ENCODE data around the gene RC3H2. TPM values are rescaled to one million over a fixed set of nuclear protein-coding genes. Genes with fewer than 3 reads are reported as not detected.

RC3H2 gene
- total and polyA plus RNA-seq, 2 donors (not counting 3 experiments of a cell fraction or from before 2014, with no cell fraction given): 25.3 to 63.0 TPM

DNA sequence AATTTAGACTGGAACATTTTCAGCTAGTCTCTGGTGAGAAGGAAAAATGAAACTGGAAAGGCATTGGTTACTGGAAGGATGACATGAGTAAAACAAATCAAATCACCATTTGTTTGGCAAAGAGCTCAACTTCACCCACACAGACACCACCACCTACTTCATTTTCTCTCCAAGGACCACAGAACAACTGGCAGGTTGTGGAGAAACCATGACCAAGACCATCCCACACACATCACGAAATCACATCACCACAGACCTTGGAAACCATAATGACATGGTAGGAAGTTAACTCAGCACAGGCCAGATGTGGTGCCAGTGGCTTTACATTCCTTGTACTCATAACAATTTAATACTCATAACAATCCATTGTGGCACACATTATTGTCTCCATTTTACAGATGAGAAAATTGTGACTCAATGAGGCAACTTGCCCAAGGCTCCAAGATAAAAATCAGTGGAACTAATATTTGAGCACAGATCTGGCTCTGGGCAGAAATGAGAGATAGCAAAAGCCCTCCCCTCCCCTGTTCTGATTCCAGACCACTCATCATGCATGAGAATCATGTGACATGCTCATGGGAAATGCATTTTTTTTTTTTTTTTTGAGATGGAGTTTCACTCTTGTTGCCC, 97.8 kb downstream of the RC3H2 start:
- CTCF ChIA-PET: interaction anchor here (1.1 to 7.7 kb wide), 5 partner anchors 308 to 708 kb away, joined by 3 to 97 read pairs (median 10); no protein-coding TSS in a partner anchor
- no peak for TF ChIP-seq GATA2 (IDR thresholded peaks at IDR 0.05; ENCODE audit: insufficient read depth, insufficient read length, low read depth, low read length)
- TF ChIP-seq MYC (IDR thresholded peaks at IDR 0.05; ENCODE audit: low read depth, low read length): no peak
- no peak for TF ChIP-seq FOS (IDR thresholded peaks at IDR 0.05; ENCODE audit: borderline replicate concordance, insufficient read depth, low read length)
- TF ChIP-seq, protein P1, sequence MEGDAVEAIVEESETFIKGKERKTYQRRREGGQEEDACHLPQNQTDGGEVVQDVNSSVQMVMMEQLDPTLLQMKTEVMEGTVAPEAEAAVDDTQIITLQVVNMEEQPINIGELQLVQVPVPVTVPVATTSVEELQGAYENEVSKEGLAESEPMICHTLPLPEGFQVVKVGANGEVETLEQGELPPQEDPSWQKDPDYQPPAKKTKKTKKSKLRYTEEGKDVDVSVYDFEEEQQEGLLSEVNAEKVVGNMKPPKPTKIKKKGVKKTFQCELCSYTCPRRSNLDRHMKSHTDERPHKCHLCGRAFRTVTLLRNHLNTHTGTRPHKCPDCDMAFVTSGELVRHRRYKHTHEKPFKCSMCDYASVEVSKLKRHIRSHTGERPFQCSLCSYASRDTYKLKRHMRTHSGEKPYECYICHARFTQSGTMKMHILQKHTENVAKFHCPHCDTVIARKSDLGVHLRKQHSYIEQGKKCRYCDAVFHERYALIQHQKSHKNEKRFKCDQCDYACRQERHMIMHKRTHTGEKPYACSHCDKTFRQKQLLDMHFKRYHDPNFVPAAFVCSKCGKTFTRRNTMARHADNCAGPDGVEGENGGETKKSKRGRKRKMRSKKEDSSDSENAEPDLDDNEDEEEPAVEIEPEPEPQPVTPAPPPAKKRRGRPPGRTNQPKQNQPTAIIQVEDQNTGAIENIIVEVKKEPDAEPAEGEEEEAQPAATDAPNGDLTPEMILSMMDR (IDR thresholded peaks at IDR 0.05; ENCODE audit: extremely low read depth in 1 of 2, insufficient read depth in 1 of 2, low read depth in 1 of 2, low read length in 2 of 2): no peak
- TF ChIP-seq, protein P2, sequence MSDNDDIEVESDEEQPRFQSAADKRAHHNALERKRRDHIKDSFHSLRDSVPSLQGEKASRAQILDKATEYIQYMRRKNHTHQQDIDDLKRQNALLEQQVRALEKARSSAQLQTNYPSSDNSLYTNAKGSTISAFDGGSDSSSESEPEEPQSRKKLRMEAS (IDR thresholded peaks at IDR 0.05; ENCODE audit: insufficient read depth, insufficient read length): no peak
- no peak for TF ChIP-seq EZH2 (IDR thresholded peaks at IDR 0.05; ENCODE audit: borderline replicate concordance, low read depth, low read length, severe bottlenecking)
- TF ChIP-seq POLR2AphosphoS5 (IDR thresholded peaks at IDR 0.05; ENCODE audit: insufficient read depth, low read depth, low read length): no peak
- TF ChIP-seq JUN (IDR thresholded peaks at IDR 0.05; ENCODE audit: borderline replicate concordance, insufficient read depth, insufficient read length, low read depth): no peak
- no peak for TF ChIP-seq POLR2A (IDR thresholded peaks at IDR 0.05; ENCODE audit: low read depth, low read length)
- H3K27me3 ChIP-seq (ENCODE audit: control insufficient read depth in 2 of 2, insufficient read depth in 2 of 2, low read length in 2 of 2): no peaks in the 10 kb centered on the region
- no peak overlapping the region for H3K9ac ChIP-seq (replicated peaks; ENCODE audit: extremely low read depth, insufficient read depth, low read length)
- H3K4me2 ChIP-seq (ENCODE audit: insufficient read depth, low read length): no peak overlapping the region
- POLR2A ChIA-PET: no interaction called here
- FAIRE-seq: no peak
- BruUV-seq (replicated peaks): no TSS peak
- no peaks in the 10 kb centered on the region for H3K9me3 ChIP-seq (replicated peaks; ENCODE audit: control insufficient read depth, insufficient read depth, low read length)
- DNase-seq (ENCODE audit: low read depth, low spot score): no peak
- H4K20me1 ChIP-seq (replicated peaks; ENCODE audit: control insufficient read depth, extremely low read depth, insufficient read depth, low read length): no peaks in the 10 kb centered on the region
- no peak overlapping the region for H2AFZ ChIP-seq (ENCODE audit: low read depth, low read length)
- H3K4me3 ChIP-seq (replicated peaks in 1 of 3; ENCODE audit: insufficient read depth in 1 of 3, low read depth in 1 of 3, low read length in 3 of 3): no peak overlapping the region
- intact Hi-C loops (cut with micrococcal nuclease): no loop called here
- H3K4me1 ChIP-seq (ENCODE audit: control insufficient read depth, extremely low read depth, insufficient read depth, low read length): peaks cover 2% of the 10 kb centered on the region
- dilution Hi-C loops (cut with MboI; ENCODE audit: extremely low pct_ligation_motif_present, low sequenced_read_pairs): no loop called here
- no peak overlapping the region for H3K27ac ChIP-seq (ENCODE audit: insufficient read depth, low read depth, low read length)
- no peaks in the 10 kb centered on the region for H3K36me3 ChIP-seq (ENCODE audit: control insufficient read depth in 2 of 2, extremely low read depth in 1 of 2, insufficient read depth in 2 of 2, low read length in 2 of 2)
- no peaks in the 10 kb centered on the region for H3K9me1 ChIP-seq (replicated peaks; ENCODE audit: control insufficient read depth, extremely low read depth, insufficient read depth, low read length)
- H3K79me2 ChIP-seq (ENCODE audit: control insufficient read depth, insufficient read depth, low read length): no peaks in the 10 kb centered on the region

Measured in endothelial cell of umbilical vein (primary cell).